AG09319 (cell line): ENCODE data around the gene ZMIZ1.
A peak's percentile ranks its signal among the peaks of the same experiment; 100 is the strongest.

Source experiments
- DNase-seq: peaks from one replicate; pipeline ENCODE4 v3.0.0-alpha.2; 2010; ENCODE audit warnings: low read depth; ENCODE audit errors: extremely low read depth
- TF ChIP-seq, protein P1 (sequence below): IDR thresholded peaks from 2 replicates; pipeline ENCODE4 v1.5.1; 2011; ENCODE audit warnings: low read depth, mild to moderate bottlenecking, inconsistent platforms, low read length, moderate library complexity

ZMIZ1 gene

DNA sequence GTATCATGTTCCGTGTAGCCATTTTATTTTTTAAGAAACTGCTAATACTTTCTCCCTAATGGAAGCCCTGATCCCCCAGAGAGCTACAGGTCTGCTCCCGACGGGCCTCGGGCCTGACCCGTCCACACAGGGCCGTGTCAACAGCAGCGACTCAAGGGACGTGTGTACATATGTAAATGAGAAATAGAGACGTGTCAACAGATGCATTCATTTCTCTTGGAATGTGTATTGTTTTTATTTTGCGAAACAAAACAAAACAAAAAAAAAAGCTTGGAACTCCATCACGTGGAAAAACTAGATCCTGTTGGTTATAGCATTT is 246.8 kb downstream of the ZMIZ1 start:
- TF ChIP-seq, protein P1, sequence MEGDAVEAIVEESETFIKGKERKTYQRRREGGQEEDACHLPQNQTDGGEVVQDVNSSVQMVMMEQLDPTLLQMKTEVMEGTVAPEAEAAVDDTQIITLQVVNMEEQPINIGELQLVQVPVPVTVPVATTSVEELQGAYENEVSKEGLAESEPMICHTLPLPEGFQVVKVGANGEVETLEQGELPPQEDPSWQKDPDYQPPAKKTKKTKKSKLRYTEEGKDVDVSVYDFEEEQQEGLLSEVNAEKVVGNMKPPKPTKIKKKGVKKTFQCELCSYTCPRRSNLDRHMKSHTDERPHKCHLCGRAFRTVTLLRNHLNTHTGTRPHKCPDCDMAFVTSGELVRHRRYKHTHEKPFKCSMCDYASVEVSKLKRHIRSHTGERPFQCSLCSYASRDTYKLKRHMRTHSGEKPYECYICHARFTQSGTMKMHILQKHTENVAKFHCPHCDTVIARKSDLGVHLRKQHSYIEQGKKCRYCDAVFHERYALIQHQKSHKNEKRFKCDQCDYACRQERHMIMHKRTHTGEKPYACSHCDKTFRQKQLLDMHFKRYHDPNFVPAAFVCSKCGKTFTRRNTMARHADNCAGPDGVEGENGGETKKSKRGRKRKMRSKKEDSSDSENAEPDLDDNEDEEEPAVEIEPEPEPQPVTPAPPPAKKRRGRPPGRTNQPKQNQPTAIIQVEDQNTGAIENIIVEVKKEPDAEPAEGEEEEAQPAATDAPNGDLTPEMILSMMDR = no peak
- no peak for DNase-seq

DNA sequence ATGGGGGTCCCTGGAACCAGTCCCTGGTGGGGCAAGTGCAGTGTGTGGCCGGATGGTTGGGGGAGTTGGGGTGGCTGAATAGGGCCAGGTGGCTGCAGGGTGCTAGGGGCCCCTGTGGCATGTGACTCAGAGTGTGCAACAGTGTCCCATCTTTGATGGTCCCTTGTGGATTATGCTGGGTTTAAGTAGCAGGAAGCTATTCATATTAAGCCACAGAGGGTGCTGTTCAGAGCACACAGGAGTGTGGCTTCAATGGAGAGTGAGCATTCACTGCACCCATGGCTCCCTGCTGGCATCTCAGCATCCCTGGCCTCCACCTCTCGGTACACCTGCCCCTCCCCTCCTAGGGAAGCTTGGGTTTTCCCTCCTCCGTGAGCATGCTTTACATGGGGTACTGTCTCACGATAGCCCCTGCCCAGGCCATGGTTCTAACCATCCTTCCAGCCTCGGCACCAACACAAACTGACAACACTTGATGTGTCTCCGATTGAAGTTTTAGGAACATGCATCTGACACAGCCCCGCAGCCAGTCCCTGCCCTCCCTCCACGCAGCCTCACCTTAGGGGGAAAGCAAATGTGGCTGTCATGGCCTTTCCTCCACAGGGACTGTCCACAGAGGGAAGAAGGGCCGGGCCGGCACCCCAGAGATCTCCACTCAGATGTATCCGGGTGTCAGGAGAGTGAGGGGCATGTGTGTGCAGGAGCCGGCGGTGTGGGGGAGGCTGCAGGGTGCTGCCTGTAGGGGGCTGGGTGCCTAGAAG is 248.1 kb downstream of the ZMIZ1 start:
- DNase-seq = no peak
- TF ChIP-seq, protein P1 = no peak; the same call in 1 of the 2 replicates

DNA sequence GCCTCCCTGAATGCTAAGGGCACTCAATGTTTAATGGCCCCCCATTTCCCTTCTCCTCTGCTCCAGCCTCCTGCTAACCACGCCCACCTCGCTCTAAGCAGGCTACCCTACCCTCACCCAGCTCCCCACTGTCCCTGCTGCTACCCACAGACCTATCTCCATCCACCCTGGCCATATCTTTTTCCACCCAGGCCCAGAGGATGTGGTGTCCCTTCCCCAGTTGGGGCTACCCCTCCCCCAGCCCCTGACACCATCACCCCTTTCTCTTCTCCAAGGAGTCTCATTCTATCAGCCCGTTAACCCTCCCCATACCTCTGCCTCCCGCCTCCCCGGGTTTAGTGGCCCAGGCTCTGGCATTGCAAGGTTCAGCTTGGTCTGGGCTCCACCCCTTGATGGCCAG is 249.6 kb downstream of the ZMIZ1 start:
- TF ChIP-seq, protein P1 = no peak
- DNase-seq = no peak

DNA sequence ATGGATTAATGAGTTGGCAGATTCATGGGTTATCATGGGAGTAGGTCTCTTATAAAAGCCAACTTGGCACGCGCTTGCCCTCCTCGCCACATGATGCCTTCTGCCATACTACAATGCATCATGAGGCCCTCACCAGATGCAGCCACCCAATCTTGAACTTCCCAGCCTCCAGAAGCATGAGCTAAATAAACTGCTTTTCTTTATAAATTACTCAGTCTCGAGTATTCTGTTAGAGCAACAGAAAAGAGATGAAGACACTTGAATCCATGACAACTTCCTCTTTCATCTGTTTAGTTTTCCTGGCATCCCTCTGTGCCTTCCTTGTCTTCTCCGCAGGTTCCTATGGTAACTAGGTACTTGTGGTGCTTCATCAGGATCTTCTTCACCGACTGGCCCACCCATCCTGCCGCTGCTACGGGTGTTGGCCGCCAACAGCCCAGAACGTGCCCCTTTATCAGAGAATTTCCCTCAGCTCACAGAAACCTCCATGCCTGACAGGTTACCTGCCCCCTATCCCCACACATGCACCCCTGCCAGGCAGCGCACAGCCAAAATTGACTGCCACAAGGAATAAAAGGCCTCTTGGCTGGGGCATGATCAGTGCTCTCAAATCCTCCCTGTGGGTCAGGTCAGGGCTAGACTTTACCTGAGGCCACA is 250.5 kb downstream of the ZMIZ1 start:
- DNase-seq = no peak
- TF ChIP-seq, protein P1 = no peak

DNA sequence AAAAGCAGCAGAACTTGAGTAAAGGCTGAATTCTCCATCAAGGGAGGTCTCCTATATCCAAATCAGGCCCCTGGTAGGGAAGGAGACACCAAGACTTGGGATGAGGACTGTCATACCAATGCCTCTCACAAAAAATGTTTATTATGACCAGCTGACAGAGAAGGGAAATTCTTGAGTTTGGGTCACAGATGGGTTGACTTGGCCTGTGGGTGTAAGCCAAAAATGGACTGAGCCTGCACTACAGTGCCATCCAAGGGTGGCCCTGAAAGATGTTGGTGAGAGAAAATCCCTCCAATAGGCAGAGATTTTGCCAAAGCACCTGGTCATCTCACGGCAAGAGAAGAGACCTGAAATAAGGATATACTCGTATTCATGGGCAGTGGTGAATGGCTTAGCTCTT is 251.6 kb downstream of the ZMIZ1 start:
- no peak for DNase-seq
- TF ChIP-seq, protein P1 = no peak

DNA sequence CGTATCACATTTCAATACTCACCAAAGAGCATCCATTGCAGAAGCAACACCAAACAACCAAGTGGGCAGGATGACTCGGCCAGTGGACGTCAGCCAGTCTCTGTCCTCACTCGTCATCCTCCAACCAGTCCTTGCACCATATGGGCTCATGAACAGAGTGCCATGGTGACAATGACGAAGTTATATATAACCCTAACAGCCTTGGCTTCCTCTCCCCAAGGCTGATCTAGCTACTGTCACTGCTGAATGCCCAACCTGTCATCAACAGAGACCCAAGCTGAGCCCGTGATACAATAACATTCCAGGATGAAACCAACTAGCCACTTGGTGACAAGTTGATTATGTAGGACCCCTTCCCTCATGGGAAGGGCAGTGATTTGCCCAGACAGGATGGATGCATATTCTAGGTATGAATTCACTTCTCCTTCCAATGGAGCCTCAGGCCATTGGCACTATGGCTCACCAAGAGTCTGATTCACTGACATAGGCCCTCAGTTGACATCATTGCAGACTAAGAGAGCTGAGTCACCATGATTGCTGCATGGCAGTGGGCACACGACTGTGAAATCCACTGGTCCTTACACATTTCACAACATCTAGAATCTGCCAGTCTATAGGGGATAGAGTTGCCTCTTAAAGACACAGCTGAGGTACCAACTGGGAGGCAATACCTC is 252.2 kb downstream of the ZMIZ1 start:
- peak; percentile 50 for DNase-seq
- TF ChIP-seq, protein P1 = no peak

DNA sequence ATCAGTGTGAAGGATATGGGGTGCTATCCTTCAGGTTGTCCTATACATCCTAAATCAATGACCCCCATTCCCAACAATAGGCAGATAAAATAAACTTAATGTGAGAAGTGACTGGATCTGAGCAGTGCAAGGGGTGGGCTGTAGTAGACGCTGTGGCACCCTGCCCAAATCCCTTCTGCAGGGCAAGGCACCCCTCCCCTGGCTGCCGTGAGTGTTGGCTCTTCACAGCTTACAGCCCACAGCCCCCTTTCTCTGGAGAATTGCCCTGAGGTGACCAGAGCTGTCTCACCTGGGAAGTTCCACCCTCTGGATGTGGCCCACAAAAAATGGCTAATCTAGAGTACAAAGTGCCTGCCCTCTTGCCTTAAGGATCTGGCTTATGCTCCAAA is 252.7 kb downstream of the ZMIZ1 start:
- TF ChIP-seq, protein P1 = no peak
- no peak for DNase-seq
